ENCODE results near the gene CEP78.

The CEP78 gene

DNA sequence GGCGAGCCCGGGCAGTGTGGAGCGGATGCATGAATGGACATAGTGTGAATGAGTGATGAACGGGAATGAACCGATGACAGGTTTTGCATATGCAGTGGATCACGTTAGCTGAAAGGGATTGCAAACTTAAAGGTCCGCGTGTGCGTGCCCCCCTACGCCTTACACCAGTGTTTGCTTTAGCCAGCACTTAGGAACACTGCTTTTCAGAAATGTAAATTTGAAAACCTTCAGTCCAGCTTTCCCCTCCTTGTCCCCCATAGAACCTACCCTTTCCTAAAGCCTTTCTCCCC is 61.7 kb downstream of the CEP78 start:
- Histone ChIP-seq H3K27ac (no peak overlapping the region), H3K4me3 (ENCODE audit: low read depth in 1 of 2, low read length in 1 of 2) (peak overlapping the region; percentile 65 to 74), H3K36me3 (no peaks in the 10 kb centered on the region), H3K9me3 (no peaks in the 10 kb centered on the region), H3K4me1 (ENCODE audit: control insufficient read depth in 1 of 2, insufficient read depth in 1 of 2, low read depth in 1 of 2, low read length in 1 of 2) (peaks cover 24 to 27% of the 10 kb centered on the region in 2 experiments), H3K27me3 (peaks cover 40% of the 10 kb centered on the region)
- TF ChIP-seq CTCF (IDR thresholded peaks at IDR 0.05): no peak

GRCh38 chr9:78298046-78298765 is 62.3 kb downstream of the CEP78 start:
- Histone ChIP-seq H3K4me1 (ENCODE audit: control insufficient read depth in 1 of 2, insufficient read depth in 1 of 2, low read depth in 1 of 2, low read length in 1 of 2) (peaks cover 24 to 27% of the 10 kb centered on the region in 2 experiments), H3K36me3 (no peaks in the 10 kb centered on the region), H3K27ac (no peak overlapping the region), H3K4me3 (ENCODE audit: low read depth in 1 of 2, low read length in 1 of 2) (peak overlapping the region; percentile 65 to 74), H3K9me3 (no peaks in the 10 kb centered on the region), H3K27me3 (peaks cover 38% of the 10 kb centered on the region)
- no peak for TF ChIP-seq CTCF (IDR thresholded peaks at IDR 0.05)

DNA sequence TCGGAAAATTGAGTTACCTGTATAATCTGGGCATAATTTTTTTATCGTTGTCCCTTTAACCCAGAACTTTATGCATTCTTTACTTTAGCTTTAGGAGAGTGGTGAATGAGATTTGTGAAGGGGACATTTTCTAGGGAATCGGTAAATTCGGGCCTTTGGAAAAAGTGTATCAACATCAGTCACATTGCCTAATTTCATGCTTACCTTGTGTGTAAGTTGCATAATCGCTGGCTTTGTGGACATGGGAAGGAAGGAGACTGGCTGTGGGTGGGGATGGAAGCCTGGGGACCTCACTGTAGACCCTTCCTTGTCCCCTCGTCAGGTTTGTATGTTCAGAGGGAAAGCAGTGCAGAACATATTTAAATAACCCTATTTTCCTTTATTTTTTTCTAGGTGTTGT is 64.3 kb downstream of the CEP78 start:
- Histone ChIP-seq H3K27ac (no peak overlapping the region), H3K4me3 (ENCODE audit: low read depth in 1 of 2, low read length in 1 of 2) (no peak overlapping the region), H3K9me3 (no peaks in the 10 kb centered on the region), H3K36me3 (no peaks in the 10 kb centered on the region), H3K27me3 (peaks cover 38% of the 10 kb centered on the region), H3K4me1 (ENCODE audit: control insufficient read depth in 1 of 2, insufficient read depth in 1 of 2, low read depth in 1 of 2, low read length in 1 of 2) (peaks cover 31 to 34% of the 10 kb centered on the region in 2 experiments)
- TF ChIP-seq CTCF (IDR thresholded peaks at IDR 0.05): no peak

DNA sequence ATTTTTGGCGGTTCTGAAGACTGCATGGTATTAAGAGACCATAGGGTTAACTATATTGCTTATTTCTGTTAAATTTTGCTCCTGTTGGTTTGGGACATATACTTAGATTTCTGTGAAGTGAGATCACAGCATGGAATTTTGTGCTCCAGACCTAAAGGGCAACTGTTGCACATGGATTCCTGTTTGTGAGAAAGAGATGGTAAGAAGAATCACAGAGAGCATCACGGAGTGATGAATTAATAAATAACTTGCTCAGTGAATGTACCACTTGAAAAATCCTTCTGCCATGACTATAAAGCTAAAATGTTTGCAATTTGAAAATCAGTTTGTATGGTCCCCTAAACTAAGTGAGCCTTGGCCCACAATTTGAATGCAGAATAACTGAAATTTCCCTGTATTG is 65.6 kb downstream of the CEP78 start:
- H3K27ac ChIP-seq: no peak overlapping the region
- H3K9me3 ChIP-seq: no peaks in the 10 kb centered on the region
- no peak for TF ChIP-seq CTCF (IDR thresholded peaks at IDR 0.05)
- H3K4me3 ChIP-seq (ENCODE audit: low read depth in 1 of 2, low read length in 1 of 2): no peak overlapping the region
- H3K36me3 ChIP-seq: peaks cover 5% of the 10 kb centered on the region
- H3K27me3 ChIP-seq: peaks cover 27% of the 10 kb centered on the region
- peaks cover 24 to 29% of the 10 kb centered on the region in 2 experiments for H3K4me1 ChIP-seq (ENCODE audit: control insufficient read depth in 1 of 2, insufficient read depth in 1 of 2, low read depth in 1 of 2, low read length in 1 of 2)

GRCh38 chr9:78303377-78304062 is 67.6 kb downstream of the CEP78 start:
- no peak overlapping the region for H3K27ac ChIP-seq
- H3K36me3 ChIP-seq: peaks cover 8% of the 10 kb centered on the region
- no peaks in the 10 kb centered on the region for H3K9me3 ChIP-seq
- H3K4me1 ChIP-seq (ENCODE audit: control insufficient read depth in 1 of 2, insufficient read depth in 1 of 2, low read depth in 1 of 2, low read length in 1 of 2): peaks cover 11 to 12% of the 10 kb centered on the region in 2 experiments
- no peak overlapping the region for H3K4me3 ChIP-seq (ENCODE audit: low read depth in 1 of 2, low read length in 1 of 2)
- TF ChIP-seq CTCF (IDR thresholded peaks at IDR 0.05): no peak
- H3K27me3 ChIP-seq: peaks cover 6% of the 10 kb centered on the region
